SK-N-DZ (cell line): Measurements from ENCODE around the gene NAA10.

ENCODE experiments used
- DNase-seq: peaks from one replicate; pipeline ENCODE4 v3.0.0-alpha.2; 2015; ENCODE audit warnings: low spot score

The NAA10 gene

DNA sequence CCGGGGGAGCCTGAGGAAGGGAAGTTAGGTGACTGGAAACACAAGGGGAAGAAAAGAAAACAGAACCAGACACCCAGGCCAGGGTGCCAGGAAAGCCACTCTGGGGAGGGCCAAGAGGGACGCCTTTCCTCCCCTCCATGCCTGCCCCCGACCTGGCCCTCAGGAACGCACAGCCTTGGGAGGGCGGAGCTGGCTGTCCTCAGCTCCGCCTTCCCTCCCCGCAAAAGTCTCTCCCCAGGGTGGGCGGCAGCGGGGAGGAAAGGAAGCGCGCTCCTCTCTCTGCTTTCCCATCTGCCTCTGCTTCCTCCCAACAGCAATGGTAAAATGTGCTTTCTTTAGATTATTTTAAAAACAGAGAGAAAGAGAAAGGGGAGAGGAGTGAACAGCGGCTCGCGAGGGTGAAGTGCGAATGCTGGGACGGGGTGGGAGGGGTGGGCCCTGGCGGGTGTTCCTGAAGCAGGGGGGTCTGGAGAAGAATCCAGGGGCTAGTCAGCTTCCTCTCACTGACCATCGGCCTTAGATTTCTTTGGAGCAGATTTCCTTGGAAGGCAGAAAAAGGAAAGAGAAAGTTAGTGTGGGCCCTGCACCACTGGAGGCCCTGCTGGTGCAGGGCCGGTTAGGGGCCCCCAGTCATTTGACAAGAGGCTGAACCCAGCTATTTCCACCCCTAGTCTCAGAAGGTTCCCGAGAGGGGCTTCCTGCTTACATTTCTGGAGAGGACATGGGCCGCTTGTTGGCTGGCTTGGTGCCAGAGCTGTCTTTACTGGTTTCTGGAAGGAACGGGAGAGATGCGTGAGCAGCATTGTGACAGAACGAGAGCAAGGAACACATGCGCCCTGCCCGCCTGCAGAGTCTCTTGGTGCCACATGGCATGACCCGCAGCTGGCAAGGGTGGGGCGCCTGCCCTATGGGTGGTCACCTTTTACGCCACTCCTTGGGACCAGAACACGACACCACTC, 14.3 kb upstream of the NAA10 start:
- DNase-seq: no peak

DNA sequence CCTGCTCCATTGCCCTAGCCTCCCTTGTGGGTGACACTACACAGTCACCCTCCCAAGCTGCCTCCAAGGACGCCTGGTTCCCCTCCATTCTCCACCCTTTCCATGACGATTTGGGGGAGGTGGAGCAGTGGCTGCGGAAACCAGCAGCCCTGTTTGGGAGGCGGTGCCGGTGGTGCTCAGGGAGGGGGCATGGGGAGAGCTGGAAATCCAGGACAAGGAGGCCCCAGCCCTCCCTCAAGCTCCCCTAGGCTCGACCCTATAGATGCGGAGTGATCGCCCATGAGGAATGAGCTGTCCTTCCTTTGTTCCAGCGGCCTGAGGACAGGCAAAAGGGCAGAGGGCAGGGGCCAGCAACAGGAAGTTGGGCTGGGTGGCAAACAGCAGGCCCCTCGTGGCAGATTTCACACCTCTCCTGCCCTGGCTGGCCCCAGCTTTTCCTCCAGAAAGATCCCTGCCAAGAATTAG, 13.2 kb upstream of the NAA10 start:
- DNase-seq: no peak

DNA sequence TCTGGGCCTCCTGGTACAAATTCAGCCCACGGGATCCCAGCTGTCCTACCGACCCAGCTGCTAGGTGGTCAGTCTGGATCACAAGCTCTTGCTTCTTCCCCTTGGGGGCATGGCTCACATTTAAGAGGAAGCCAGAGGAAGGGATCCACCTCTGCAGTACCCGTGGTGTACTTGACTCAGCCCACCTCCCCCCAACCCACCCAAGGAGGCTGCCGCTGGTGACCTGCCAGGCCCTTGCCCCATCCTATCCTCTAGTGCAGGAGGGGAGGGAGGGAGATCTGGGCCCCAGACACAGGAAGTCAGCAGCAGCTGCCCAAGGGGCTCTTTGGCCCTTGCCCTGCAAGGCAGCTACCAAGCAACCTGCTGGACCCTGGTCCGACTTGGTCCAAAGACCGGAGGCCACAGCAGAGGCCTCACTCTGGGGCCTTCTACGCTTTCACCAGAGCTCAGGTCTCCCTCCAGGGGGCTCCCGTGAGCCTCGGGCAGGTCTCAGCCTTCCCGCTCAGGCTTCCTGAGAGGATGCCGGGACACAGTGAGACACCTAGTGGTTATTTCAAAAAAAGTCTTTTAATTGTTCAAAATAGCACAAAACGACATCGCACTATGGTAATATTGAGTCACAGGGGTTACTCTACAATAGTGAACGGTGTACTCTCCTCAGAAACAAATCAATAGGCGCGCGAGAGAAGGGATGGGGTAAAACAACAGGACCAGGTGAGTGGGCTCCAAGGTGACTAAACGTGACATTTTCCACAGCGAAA, 12.4 kb upstream of the NAA10 start:
- peak; percentile 83 for DNase-seq

DNA sequence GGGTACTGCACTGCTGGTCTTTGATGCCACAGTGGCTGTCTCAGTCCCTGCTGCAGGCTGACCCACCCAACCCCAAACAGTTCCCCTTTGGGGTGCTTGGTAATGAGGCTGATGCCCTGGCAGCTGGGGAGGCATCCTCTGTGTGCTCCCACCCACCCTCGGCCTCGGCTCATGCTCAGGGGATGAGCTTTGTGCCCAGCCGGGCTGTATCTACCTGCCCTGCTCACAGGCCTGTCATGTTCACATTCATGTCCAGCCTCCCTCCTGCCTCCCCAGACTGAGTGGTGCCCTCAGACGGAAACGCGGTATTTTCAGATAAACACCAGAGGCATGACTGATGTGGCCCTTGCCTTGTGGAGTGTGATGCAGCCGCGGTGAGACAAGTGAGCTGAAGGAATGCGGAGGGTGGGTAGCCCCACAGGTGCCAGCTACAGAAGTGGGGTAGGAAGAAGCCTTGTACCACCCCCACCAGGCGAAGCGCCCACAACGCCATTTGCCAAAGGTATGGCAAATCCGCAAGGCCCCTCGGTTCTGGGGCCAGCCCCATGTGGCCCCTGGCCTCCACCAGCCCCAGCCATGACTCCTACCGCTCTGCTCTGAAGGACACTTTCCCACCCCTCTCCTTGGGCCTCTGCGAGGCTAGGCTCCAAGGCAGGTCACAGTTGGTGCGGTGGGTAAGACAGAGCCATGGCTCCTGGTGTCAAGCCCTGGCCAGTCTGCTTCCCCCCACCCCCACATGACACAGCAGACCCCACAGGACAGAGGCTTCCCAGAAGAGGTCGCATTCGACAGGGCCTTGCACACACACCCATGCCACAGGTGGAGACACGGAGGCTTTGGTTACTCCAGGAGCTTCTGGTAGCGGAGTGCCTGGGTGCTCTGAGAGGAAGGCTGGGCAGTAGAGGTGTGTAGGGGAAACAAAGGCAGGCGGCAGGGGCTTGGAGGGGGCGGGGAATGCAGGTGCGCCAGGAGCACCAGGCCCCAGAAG, 11.4 kb upstream of the NAA10 start:
- no peak for DNase-seq

DNA sequence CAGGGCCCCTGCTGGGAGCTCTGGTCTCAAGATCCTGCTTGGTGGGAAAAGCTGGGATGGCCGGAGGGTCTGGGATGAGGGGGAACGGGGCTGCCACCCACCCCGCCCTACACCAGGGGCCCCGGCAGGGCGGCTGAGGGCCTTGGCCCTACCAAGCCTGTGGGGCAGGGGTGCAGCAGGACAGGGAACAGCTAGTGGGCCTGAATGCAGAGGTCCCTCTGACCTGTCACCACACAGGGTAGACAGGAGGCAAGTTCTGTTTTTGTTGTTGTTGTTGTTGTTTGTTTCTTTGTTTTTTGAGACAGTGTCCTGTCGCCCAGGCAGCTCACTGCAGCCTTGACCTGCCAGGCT, 9.9 kb upstream of the NAA10 start:
- no peak for DNase-seq

DNA sequence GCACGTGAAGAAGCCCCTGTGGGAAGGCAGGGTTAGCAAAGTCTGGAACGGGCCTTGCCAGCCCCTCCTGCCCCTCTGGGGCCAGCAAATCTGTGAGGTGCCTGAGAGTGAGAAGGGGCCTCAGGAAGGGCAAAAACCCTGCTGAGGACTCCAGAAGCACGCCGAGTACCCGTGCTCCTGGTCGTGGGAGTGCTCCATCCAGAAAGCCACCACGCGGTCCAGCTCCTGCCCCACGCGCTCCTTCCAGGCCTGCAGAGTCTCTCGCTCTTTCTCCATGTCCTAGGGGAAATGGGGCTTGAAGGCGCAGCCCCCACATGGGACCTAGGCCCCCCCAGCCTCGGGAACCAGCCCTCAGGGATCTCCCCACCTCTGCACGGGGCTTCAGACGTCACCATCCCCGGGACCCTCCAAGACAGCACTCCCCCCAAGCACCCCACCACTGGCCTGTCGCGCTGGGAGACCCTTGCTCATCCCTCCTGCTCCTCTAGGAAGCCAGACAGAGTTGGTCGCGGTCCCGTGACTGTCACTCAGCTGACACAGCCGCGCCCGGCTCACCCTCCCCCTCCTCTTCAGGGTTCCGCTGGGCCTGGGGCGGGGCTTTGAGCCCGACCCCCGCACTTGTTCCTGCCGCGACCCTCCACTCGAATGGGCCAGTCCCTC, 9.4 kb upstream of the NAA10 start, which contains the start of gene RENBP:
Gene RENBP, minus strand, starts transcription at position 504 of the 660 bp plus-strand sequence. Its CDS starts 33 bp downstream, at position 471.
- peak; percentile 57 for DNase-seq

DNA sequence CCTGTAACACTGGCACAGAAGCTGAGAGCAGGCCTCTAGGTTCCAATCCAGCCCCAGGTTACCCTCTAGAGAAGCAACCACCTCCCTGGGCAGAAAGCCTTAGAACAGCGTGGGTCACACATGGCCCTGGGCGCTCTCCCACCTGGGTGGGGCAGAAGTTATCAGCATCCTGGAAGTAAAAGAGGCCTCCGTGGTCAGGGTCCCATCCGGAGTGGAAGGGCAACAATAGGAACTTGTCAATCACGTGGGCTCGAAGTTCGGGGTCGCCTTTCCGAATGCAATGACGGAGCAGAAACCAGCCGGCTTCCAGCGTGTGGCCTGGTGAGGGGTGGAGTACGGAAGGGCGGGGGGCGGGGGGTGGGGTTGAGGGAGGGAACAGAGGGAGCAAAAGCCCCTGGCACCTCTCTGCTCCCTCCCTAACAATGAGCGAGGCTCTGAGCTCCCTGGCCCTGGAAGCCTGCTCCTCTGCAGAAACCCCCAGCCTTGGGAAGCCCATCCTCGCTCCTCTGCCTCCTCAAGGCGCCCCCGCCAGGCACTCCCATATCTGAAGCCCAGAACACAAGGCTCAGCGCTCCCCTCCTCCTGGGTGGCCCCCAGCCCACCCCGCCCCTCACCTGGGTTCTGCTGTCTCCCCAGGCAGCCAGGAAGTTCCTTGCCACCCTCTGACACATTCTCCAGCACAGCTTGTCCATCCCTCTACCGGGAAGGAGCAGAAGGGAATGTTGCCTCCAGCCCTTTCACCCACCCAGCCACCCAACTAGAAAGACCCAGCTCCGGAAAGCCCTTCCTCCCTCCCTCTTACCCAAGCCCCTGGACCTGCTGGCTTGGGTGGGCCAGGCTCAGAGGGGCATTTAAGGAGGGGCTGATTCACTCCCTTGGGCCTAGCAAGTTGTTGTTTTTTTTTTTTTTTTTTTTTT, 6.8 kb upstream of the NAA10 start:
- DNase-seq: no peak

DNA sequence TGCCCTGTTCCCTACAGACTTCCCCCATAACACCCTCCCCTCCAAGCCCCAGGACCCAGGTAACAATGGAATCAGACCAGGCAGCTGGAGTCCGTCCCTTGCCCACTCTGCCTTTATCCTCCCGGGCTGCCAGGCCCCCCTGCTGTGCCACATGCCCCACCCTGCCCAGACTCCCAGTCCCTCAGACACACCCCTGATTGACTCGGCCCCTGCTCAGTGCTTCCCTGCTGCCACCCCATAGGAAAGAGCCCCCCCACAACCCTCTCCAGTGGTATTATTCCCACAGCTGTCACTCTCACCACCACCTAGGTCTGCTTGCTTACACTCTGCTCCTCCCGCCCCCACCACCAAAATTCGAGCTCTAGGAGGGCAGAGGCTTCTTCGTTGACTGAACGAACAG, 4.7 kb upstream of the NAA10 start:
- no peak for DNase-seq

DNA sequence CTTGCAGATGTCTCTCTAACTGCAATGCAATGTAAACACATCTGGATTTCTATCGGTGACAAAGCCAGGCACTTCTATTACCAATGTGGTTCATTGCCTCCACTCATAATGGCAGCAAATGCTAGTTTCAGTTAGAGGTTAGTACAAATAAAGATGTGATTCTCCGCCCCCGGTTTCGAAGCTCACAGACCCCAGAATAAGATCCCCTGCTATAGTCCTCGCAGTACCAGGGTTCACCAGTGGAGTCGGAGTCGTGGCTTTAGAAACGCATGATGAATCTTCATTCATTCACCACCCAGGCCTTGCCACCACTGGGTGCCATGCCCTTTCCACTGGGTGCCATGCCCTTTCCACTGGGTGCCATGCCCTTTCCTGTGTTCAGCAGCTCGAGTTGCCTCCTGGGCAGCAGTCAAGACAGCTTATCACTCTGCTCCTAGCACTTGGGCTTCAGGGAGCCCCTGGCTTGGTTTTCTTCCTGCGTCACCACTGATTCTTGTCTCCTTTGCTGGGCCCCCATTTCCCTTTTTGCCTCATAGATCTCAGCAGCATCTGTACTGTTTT, 3.5 kb upstream of the NAA10 start:
- DNase-seq: no peak

DNA sequence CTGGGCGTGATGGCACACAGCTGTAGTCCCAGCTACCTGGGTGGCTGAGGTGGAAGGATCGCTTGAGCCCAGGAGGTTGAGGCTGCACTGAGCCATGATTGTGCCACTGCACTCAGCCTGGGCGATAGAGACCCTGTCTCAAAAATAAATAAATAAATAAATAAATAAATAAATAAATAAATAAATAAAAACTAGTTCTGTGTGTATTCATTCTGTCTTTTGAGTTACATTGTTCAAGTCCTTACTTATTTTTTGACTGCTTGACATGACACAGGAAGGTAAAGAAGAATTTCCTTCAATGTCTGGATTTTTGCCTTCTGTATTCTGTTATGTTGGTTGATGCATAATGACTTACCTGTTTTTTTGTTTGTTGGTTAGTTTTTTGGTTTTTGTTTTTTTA, 2.2 kb upstream of the NAA10 start:
- no peak for DNase-seq

DNA sequence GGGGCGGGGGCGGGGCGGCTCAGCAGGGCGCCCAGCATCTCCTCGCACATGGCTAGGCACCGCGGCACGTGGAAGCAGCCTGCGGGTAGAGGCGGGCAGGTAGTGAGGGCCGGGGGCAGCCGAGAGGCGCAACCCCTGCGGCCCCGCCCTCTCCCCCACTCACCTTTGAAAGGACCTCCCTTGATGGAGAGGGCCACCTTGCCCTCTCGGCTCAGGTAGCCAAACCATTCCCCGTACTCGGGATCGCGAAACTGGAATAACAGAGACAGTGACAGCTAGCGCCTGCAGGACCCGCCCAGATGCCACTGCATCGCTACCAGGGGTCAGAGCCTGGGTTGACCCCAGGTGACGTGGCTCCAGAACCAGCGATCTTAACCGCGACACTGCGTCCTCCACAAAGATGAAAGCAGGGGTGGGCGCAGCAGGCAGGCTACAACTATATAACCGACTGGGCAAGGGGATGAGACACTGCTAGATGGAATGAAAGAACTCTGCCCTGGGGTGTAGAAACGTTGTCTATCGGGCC, 552 bp upstream of the NAA10 start:
- no peak for DNase-seq

DNA sequence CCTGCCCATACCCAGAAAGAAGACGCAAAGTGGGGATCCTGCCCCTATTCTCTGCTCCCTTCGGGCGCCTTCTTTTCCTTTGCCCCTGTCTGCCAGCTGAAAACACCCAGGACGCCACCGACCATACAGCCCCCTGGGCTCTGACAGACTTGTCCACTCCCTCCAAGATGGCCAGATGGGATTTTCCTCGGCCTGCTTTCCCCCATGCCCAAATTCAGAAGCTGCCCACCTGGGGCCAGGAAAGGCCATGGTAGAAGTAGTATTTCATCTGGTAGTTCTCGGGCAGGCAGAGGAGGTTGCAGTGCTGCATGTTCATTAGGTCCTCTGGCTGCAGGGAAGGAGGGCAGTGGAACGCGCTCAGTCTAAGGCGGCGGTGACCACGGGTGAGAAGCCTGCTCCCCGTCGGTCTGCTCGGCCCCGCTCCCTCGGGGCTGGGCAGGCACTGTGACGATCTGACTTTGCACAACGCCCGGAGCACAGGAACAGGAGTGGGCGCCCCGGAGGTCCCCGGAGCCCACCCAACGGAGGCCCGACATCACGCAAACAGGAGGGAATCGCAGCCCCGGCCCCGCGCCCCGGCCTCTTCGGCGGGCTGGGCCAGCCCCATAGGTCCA, 582 bp downstream of the NAA10 start:
- no peak for DNase-seq

DNA sequence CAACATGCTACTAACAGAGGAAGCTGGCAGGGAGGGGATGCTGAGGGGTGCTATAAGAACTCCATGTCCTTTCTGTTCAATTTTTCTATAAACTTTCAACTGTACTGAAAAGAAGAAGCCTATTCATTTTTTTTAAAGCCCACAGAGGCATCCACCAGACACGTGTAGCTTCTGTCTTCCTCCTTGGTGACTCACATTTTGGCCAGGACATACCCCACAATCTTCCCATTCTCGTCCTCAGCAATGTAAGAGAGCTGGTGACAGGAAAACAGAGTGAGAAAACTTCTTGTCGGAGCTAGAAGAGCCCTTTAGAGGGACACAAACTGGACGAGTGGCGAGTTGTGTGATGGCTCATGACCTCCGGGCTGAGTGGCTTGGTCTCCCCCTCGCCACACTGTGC, 1.1 kb downstream of the NAA10 start:
- no peak for DNase-seq

DNA sequence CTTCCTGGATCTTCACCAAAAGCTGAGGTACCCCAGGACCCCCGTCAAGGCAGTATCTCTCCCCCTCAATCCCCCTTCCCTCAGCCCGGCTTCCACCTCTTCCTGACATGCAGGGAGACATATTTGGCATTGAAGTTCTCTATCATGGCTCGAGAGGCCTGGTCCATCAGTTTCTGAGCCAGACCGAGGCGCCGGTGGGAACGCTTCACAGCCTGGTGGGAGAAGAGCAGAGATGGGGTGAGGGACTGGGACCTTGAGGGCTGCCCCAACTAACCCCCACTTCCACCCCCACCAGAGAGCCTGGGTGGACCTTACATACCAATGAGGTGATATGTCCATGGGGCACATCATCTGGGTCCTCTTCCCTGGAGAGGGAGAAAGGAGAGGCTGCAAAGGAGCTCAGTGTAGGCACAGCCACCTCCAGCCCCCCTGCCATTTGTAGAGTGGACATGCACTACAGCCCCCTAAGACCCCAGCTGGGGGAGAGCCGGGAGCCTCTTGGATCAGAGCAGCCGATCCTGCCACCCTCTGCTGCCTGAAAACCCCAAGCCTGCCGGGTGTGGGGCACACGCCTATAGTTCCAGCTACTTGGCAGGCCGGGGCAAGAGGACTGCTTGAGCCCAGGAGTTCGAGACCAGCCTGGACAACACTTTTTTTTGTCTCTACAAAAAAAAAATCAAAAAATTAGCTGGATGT, 2.5 kb downstream of the NAA10 start:
- DNase-seq: no peak

DNA sequence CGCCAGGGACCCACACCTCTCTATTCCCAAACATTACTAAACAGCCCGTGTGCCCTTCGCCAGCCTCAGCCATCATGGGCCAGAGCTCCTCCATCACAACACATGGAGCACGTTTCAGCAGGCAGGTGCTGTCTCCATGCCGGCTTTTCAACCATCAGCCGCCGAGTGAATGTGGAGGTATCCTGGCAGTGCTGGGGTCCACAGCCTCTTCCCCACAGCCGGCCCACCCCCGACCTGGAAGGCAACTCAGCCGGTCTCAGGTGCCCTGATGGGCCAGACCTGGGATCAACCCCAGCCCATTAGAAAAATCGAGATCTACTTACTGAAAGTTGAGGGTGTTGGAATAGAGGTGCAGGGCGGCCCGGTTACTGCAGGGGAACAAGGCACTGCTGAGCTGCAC, 3.1 kb downstream of the NAA10 start:
- no peak for DNase-seq

DNA sequence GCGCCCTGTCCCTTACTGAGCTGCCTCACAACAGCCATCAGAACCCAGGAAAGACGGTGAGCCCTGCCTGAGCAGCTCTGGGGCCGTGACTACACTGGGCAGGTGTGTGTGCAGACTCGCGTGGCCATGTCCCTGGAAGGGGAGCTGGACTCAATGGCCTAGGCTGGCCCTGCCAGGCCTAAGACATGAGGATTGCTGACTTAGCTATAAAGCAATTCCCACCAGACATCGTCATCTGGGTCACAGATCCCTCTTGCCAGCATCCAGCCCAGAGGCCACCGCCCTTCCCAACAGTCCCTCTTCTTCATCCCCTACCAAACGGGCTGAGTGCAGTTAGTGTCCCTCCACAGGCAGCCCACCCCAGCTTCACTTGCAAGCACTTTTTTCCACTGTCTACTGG, 3.7 kb downstream of the NAA10 start:
- no peak for DNase-seq

DNA sequence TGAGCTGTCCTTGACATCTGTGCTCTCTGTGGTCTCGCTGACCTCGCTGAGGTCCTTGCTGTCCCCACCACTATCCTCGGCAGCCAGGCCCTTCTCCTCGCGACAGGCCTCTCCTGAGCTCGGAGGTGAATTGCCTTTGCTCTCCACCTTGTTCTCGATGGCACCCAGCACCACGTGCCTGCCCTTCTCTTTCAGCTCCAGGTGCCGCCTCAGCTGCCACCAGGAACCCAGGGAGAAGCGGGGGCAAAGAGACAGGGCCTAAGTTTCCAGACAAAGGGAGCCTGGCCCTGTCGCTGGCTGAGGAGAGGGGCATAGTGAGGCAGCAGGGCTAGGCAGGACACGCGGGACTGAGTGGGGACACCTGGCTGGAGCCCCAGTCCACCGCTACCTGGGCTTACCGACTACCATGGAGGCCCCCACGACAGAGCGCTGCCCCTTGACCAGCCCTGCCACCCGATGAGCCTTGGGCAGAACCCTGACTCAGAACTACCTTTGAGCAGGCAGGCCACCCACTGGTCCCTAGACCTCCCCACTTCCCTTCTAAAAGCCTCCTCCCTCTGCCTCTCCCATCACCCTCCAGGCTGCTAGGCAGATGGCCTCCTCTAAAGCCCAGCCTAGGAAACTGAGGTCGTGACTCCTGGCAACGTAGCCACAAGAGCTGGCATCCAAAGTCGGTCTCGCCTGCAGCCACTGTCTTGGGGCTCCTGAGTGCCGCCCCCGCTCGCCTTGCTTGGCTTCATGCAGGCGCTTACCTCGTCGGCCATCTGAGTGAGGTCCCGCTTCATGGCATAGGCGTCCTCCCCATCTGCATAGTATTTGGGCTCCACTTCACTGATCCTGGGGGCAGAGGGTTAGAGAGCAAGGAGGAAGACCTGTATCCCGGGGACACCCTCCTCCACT, 4.6 kb downstream of the NAA10 start:
- no peak for DNase-seq
